Measurements from ENCODE around the gene KDM8. TPM values are rescaled to one million over a fixed set of nuclear protein-coding genes. Genes with fewer than 3 reads are reported as not detected.
A peak's percentile ranks its signal among the peaks of the same experiment; 100 is the strongest.

The KDM8 gene
- total and polyA plus RNA-seq, 9 of the 15 experiments (the other 6 are each of a cell fraction or from before 2014, with no cell fraction given): 0.61 to 9.1 (median 5.4) TPM

DNA sequence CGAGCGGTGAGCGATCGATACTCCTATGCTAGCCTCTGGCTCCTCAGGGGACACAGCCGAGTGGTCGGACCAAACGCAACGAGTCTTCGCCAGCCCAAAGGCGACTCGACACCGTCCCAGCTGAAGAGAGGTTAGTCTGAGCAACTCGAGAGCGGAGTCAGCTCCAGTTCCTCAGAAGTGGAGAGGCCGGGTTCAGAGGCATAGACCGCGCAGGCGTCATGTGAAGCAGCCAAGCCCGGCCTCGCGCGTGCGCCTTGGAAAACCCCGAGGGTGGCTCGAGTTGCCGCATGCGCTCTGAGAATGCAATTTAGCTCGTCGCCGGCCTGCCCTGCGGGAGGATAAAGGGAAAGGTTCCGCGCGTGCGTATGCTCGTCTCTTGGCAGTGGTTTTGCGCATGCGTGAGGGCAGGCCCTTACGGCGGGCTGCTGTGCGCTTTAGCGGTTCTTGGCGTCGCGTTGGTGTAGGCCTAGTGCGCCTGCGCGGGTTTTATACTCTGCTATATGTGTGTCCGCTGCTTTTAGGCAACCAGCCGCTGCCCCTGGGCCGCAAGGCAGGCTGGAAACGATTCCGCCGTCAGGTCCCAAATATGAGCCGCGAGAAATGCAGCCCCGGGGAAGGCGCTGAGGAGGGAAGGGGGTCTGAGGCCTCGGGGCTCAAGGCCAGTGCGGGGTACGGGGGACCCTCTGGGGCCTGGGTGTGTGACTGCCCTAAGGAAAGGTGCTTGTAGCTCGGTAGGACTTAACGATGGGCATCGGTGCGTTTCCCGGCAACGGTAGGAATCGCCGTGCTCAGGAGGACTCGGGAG lies at the start of gene KDM8 (continued):
- TF ChIP-seq CHD2 (IDR thresholded peaks at IDR 0.05; ENCODE audit: low read depth, low read length) (peak; percentile 41; the same call in 1 of the 2 replicates), SRF (CRISPR knock-in tag; IDR thresholded peaks at IDR 0.05) (no peak), POLR2H (tag; IDR thresholded peaks at IDR 0.05; ENCODE audit: low read depth) (peak; percentile 66), TRIM28 (IDR thresholded peaks at IDR 0.05) (peak; percentile 8; the same call in 1 of the 2 replicates), MTF1 (CRISPR knock-in tag; IDR thresholded peaks at IDR 0.05; ENCODE audit: borderline replicate concordance) (no peak), ZZZ3 (IDR thresholded peaks at IDR 0.05) (no peak), PURB (CRISPR knock-in tag; IDR thresholded peaks at IDR 0.05; ENCODE audit: low read depth) (no peak), CCNT2 (IDR thresholded peaks at IDR 0.05; ENCODE audit: borderline replicate concordance, extremely low read depth, insufficient read length, low read depth, low read length) (no peak), PTRF (tag; IDR thresholded peaks at IDR 0.05) (no peak), ZNF324 (CRISPR knock-in tag; IDR thresholded peaks at IDR 0.05) (no peak), ZNF384 (IDR thresholded peaks at IDR 0.05; ENCODE audit: low read depth, low read length) (no peak), JUNB (CRISPR knock-in tag; conservative IDR thresholded peaks at IDR 0.05) (no peak), MAFG (tag; conservative IDR thresholded peaks at IDR 0.05) (no peak), LEF1 (IDR thresholded peaks at IDR 0.05) (no peak), CBX1 (IDR thresholded peaks at IDR 0.05; ENCODE audit: low read depth) (0 out of 2 replicates have a peak, but pooled peaks have one; percentile 42), SMARCB1 (IDR thresholded peaks at IDR 0.05; ENCODE audit: insufficient read length, low read depth) (no peak)
- TF ChIP-seq, protein P1, sequence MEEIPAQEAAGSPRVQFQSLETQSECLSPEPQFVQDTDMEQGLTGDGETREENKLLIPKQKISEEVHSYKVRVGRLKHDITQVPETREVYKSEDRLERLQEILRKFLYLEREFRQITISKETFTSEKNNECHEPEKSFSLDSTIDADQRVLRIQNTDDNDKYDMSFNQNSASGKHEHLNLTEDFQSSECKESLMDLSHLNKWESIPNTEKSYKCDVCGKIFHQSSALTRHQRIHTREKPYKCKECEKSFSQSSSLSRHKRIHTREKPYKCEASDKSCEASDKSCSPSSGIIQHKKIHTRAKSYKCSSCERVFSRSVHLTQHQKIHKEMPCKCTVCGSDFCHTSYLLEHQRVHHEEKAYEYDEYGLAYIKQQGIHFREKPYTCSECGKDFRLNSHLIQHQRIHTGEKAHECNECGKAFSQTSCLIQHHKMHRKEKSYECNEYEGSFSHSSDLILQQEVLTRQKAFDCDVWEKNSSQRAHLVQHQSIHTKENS (CRISPR knock-in tag; IDR thresholded peaks at IDR 0.05): no peak
- TF ChIP-seq, protein P2, sequence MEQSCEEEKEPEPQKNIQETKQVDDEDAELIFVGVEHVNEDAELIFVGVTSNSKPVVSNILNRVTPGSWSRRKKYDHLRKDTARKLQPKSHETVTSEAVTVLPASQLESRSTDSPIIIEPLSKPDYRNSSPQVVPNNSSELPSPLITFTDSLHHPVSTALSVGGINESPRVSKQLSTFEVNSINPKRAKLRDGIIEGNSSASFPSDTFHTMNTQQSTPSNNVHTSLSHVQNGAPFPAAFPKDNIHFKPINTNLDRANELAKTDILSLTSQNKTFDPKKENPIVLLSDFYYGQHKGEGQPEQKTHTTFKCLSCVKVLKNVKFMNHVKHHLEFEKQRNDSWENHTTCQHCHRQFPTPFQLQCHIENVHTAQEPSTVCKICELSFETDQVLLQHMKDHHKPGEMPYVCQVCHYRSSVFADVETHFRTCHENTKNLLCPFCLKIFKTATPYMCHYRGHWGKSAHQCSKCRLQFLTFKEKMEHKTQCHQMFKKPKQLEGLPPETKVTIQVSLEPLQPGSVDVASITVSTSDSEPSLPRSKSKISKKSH (CRISPR knock-in tag; IDR thresholded peaks at IDR 0.05): no peak
- TF ChIP-seq, protein P3, sequence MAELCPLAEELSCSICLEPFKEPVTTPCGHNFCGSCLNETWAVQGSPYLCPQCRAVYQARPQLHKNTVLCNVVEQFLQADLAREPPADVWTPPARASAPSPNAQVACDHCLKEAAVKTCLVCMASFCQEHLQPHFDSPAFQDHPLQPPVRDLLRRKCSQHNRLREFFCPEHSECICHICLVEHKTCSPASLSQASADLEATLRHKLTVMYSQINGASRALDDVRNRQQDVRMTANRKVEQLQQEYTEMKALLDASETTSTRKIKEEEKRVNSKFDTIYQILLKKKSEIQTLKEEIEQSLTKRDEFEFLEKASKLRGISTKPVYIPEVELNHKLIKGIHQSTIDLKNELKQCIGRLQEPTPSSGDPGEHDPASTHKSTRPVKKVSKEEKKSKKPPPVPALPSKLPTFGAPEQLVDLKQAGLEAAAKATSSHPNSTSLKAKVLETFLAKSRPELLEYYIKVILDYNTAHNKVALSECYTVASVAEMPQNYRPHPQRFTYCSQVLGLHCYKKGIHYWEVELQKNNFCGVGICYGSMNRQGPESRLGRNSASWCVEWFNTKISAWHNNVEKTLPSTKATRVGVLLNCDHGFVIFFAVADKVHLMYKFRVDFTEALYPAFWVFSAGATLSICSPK (IDR thresholded peaks at IDR 0.05; ENCODE audit: borderline replicate concordance): no peak
- TF ChIP-seq, protein P4, sequence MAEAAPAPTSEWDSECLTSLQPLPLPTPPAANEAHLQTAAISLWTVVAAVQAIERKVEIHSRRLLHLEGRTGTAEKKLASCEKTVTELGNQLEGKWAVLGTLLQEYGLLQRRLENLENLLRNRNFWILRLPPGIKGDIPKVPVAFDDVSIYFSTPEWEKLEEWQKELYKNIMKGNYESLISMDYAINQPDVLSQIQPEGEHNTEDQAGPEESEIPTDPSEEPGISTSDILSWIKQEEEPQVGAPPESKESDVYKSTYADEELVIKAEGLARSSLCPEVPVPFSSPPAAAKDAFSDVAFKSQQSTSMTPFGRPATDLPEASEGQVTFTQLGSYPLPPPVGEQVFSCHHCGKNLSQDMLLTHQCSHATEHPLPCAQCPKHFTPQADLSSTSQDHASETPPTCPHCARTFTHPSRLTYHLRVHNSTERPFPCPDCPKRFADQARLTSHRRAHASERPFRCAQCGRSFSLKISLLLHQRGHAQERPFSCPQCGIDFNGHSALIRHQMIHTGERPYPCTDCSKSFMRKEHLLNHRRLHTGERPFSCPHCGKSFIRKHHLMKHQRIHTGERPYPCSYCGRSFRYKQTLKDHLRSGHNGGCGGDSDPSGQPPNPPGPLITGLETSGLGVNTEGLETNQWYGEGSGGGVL (CRISPR knock-in tag; IDR thresholded peaks at IDR 0.05): no peak
- TF ChIP-seq, protein P5, sequence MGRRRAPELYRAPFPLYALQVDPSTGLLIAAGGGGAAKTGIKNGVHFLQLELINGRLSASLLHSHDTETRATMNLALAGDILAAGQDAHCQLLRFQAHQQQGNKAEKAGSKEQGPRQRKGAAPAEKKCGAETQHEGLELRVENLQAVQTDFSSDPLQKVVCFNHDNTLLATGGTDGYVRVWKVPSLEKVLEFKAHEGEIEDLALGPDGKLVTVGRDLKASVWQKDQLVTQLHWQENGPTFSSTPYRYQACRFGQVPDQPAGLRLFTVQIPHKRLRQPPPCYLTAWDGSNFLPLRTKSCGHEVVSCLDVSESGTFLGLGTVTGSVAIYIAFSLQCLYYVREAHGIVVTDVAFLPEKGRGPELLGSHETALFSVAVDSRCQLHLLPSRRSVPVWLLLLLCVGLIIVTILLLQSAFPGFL (CRISPR knock-in tag; IDR thresholded peaks at IDR 0.05): no peak

Measured in K562 (cell line).